ENCODE data around the gene H2AZ2.
"Not testable (repeated sequence)": the region's sequence is repeated elsewhere in the genome, so short reads cannot be mapped to it uniquely, and the experiment has no call there.

H2AZ2 gene

GRCh38 chr7:44870780-44871179 lies 22.9 kb upstream of the H2AZ2 start:
- DNase-seq (ENCODE audit: low read depth in 2 of 2): not testable (repeated sequence)

- DNase-seq (ENCODE audit: low read depth in 2 of 2): not testable (repeated sequence)
These were observed 22.4 kb upstream of the H2AZ2 start for GRCh38 chr7:44870336-44870735.

GRCh38 chr7:44867073-44867995 lies 19.4 kb upstream of the H2AZ2 start:
- peak in 1 of 2 donors; percentile 15 for DNase-seq (ENCODE audit: low read depth in 2 of 2)

GRCh38 chr7:44861949-44862348 lies 14.1 kb upstream of the H2AZ2 start:
- DNase-seq (ENCODE audit: low read depth in 2 of 2): not testable (repeated sequence)

- DNase-seq (ENCODE audit: low read depth in 2 of 2): no peak
These were observed 10.3 kb upstream of the H2AZ2 start for GRCh38 chr7:44858161-44858560.

GRCh38 chr7:44854644-44855364 lies 6.9 kb upstream of the H2AZ2 start:
- no peak for DNase-seq (ENCODE audit: low read depth in 2 of 2)

GRCh38 chr7:44853391-44853790 lies 5.5 kb upstream of the H2AZ2 start:
- DNase-seq (ENCODE audit: low read depth in 2 of 2): no peak

- no peak for DNase-seq (ENCODE audit: low read depth in 2 of 2)
These were observed 4.7 kb upstream of the H2AZ2 start for GRCh38 chr7:44852590-44852989.

GRCh38 chr7:44849885-44850544 lies 2.1 kb upstream of the H2AZ2 start:
- no peak for DNase-seq (ENCODE audit: low read depth in 2 of 2)

GRCh38 chr7:44849259-44849884 lies 1.5 kb upstream of the H2AZ2 start:
- DNase-seq (ENCODE audit: low read depth in 2 of 2): no peak

GRCh38 chr7:44847509-44847919 lies 373 bp downstream of the H2AZ2 start:
- peak; percentile 78 to 80 for DNase-seq (ENCODE audit: low read depth in 2 of 2)

GRCh38 chr7:44846816-44847508 lies 925 bp downstream of the H2AZ2 start:
- DNase-seq (ENCODE audit: low read depth in 2 of 2): no peak

- DNase-seq (ENCODE audit: low read depth in 2 of 2): not testable (repeated sequence)
These were observed 1.5 kb downstream of the H2AZ2 start for GRCh38 chr7:44846390-44846789.

GRCh38 chr7:44845451-44845850 lies 2.4 kb downstream of the H2AZ2 start:
- DNase-seq (ENCODE audit: low read depth in 2 of 2): no peak

GRCh38 chr7:44843440-44843839 lies 4.4 kb downstream of the H2AZ2 start:
- DNase-seq (ENCODE audit: low read depth in 2 of 2): not testable (repeated sequence)

GRCh38 chr7:44842675-44843074 lies 5.2 kb downstream of the H2AZ2 start:
- DNase-seq (ENCODE audit: low read depth in 2 of 2): not testable (repeated sequence)

- DNase-seq (ENCODE audit: low read depth in 2 of 2): no peak
These were observed 9.1 kb downstream of the H2AZ2 start for GRCh38 chr7:44838751-44839150.

- no peak for DNase-seq (ENCODE audit: low read depth in 2 of 2)
These were observed 20.3 kb downstream of the H2AZ2 start for GRCh38 chr7:44827567-44827966.

- no peak for DNase-seq (ENCODE audit: low read depth in 2 of 2)
These were observed 22.9 kb downstream of the H2AZ2 start for GRCh38 chr7:44824894-44825526.

GRCh38 chr7:44823255-44823781 lies 24.6 kb downstream of the H2AZ2 start:
- DNase-seq (ENCODE audit: low read depth in 2 of 2): no peak

Data from stimulated activated CD4-positive, alpha-beta T cell treated with anti-CD3 and anti-CD28 coated beads, Interleukin-4, amount 100 ng/mL, for 48 hours (primary cell).